NCI-H526 treated with DMSO at 0.1 percent for 48 hours (cell line): ENCODE data around the gene ECI1.
"Not testable (repeated sequence)": the region's sequence is repeated elsewhere in the genome, so short reads cannot be mapped to it uniquely, and the experiment has no call there.

Experiments used
- DNase-seq: peaks from one replicate; lab custom pipeline; 2025; lab: John Stamatoyannopoulos, UW

ECI1 gene

GRCh38 chr16:2252806-2253148, 1.4 kb upstream of the ECI1 start:
- DNase-seq = no peak

- DNase-seq = no peak
Observed at GRCh38 chr16:2250652-2251295, 613 bp downstream of the ECI1 start.

- DNase-seq = no peak
Observed at GRCh38 chr16:2246301-2246885, 5.0 kb downstream of the ECI1 start.

DNA sequence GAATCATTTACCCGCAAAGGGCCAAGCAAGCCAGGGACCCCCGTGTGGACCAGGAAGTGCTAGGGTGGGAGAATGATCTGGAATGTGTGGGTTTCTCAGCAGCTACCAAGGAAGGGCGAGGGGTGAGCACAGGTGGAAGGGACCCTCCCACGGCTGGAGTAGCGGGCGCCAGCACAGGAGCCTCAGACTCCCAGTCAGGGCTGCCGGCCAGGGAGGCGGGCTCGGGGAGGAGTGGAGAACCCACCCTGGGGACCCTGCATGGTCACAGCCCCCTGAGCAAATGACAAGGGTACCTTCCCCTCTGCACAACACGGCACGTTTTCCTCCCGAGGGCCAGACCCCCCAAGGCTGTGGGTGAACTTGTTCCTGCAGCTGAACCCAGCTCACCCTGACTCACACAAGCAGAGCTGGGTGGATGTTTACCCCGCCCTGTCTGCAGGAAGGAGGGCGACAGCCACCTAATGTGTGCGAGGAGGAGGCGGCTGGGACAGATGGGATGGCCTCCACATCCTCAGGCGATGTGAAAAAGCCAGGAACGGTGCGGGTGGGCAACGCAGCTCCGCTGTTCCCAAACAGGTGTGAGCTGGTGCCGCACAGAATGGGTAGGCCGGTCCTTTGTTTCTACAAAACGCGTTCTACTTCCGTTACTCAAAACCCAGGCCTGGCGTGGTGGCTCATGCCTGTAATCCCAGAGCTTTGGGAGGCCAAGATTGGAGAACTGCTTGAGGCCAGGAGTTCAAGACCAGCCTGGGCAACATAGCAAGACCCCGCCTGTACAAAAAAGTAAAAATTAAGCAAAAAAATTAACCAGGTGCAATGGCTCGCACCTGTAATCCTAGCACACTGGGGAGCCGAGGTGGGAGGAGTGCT, 6.2 kb downstream of the ECI1 start:
- DNase-seq = no peak

DNA sequence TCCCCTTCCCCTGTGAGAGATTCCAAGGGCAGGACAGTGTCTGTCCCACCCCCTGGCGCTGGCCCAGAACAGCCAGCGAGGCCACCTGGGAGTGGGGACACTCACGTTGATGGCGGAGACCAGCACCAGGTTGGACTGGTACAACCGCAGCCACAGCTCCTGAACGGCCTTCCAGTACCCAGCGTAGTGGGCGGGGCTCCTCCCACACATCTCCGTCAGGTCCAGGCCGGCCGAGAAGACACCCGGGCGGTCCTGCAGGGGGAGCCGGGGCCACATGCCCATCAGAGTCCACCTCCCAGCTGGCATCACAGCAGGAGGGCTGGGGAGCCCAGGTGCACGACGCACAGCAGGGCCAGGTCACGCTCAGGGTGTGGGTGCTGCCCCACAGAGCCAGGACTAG, 7.1 kb downstream of the ECI1 start:
- no peak for DNase-seq

DNA sequence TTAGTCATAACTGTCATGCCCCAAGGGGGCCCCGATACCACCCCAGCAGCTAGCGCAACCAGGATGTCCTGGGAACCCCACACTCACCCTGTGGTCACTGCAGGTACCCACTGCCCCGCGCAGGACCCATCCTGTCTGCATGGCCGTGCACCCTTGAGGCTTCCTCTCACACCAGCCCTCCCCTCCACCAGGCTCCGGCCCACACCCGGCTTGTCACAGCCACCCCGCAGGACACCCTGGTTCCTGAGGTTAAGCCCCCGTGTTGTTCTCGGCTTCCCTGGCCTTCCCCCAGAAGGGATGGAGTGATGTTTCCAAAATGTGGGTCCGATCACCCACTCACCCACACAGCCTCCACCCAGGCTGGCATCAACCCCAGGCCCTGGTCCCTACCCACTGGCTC, 7.6 kb downstream of the ECI1 start:
- no peak for DNase-seq

GRCh38 chr16:2243031-2243528, 8.3 kb downstream of the ECI1 start:
- DNase-seq = no peak

DNA sequence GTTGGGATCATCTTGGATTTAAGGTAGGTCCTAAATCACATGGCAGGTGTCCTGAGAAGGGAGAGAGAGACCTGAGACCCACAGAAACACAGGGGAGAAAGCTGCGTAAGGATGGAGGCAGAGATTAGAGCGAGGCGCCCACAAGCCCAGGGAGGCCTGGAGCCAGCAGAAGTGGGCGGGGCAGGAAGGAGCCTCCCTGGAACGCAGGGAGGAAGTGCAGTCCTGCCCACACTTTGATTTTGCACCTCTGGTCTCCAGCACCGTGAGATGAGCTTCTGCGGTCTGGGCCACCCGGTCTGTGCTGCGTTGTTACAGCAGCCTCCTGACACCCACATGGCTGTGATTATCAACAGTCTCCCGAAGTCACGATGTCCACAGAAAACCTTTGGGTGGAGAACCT, 8.8 kb downstream of the ECI1 start:
- DNase-seq = no peak

DNA sequence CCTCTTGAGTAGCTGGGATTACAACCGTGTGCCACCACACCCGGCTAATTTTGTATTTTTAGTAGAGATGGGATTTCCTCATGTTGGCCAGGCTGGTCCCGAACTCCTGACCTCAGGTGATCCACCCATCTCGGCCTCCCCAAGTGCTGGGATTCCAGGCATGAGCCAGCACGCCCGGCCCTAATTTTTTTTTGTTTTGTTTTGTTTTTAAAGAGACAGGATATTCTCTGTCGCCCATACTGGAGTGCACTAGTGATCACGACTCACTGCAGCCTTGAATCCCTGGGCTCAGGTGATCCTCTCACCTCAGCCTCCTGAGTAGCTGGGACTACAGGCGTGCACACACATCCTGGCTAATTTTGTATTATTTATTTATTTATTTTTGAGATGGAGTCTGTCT, 11.1 kb downstream of the ECI1 start:
- DNase-seq = not testable (repeated sequence)

DNA sequence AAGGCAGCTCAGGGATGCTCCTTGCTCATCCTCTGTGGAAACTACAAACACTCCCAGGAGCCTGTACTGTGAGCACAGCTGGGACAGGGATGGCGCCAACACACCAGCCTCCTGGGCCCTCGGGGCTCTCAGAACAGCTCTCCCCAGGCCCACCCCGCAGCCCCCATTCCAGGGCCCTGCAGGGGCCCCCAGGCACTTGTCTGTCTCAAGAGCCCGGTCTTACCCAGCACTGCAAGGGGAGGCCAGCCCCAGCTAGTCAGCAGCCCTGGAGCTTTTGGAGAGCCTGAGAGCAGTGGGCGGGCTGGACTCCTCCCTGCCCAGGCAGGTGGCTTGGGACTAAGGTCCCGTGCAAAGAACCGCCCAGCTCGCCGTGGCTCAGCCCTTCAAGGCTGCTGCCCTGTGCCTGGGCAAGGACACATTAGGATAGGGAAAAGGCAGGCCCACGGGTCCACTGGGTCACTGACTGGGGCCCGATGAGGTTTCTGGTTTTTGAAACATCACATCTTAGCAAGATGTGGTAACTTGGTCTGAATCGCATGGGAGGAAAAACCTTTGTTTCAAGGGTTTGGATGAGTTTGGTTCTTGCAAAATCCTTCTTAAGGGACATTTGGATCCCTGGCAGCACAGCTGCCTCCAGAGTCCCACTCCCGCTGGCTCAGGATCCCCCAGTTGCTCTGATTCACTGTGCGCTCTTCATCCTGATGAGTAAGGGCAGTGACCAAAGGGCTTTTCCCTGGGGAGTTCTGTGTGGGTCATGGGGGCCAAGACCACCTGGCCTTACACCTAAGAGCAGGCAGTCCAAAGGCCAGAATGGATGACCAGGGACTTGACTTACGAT, 12.3 kb downstream of the ECI1 start:
- DNase-seq = no peak

DNA sequence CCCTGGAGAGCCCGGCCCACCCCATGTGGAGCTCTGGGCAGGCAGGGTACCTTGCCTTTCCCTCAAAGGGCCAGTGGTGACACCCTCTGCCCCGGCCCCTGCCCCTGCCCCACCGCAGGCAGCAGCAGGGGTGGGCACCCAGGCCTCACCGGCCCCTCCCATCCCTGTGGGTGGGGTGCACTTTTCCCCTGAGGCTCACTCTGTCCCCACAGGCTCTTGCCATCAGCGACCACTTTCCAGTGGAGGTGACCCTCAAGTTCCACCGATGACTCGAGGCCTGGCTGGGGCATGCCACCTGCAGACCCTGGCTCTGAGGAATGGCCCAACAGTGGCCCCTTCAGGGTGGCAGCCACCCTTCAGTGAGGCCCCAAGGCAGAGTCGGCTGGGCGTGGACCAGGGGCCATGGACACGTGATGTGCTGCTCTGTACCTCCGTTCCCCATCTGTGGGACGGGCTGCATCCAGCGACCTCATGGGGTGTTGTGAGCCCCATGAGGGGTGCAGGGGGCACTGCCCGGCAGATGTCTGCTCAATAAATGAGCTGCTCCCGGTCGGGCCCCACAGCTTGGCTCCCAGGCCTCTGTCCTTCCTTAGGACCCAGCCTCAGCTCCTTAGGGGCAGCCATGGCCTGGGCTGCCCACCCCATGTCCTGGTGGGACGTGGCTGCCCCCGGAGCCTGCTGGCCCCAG, 13.1 kb downstream of the ECI1 start:
- DNase-seq = no peak

DNA sequence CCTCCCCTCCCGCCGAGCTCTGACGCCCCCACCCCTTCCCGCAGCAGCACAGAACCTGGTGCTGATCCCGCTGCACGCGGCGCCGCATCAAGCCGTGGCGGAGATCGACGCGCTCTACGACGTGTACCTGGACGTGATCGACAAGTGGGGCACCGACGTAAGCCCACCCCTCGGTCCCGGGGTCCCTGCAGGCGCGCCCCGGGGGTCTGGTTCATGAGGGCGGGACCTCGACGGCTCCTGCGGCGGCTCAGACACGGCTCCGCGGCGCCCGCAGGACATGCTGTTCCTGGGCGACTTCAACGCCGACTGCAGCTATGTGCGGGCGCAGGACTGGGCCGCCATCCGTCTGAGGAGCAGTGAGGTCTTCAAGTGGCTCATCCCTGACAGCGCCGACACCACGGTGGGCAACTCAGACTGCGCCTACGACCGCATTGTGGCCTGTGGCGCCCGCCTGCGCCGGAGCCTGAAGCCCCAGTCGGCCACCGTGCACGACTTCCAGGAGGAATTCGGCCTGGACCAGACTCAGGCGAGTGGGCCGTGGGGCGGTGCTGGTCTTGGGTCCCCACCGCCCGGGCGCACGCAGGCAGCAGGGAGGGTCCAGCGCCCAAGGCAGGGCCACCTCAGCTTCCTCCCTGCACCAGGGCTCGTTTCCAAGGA, 13.8 kb downstream of the ECI1 start:
- no peak for DNase-seq

GRCh38 chr16:2237102-2237482, 14.3 kb downstream of the ECI1 start:
- DNase-seq = no peak

- no peak for DNase-seq
Observed at GRCh38 chr16:2236337-2237101, 14.9 kb downstream of the ECI1 start, which contains the start of gene DNASE1L2. Gene DNASE1L2 (plus strand): TSS chr16:2236444. CDS start chr16:2236817, 373 bp downstream.

DNA sequence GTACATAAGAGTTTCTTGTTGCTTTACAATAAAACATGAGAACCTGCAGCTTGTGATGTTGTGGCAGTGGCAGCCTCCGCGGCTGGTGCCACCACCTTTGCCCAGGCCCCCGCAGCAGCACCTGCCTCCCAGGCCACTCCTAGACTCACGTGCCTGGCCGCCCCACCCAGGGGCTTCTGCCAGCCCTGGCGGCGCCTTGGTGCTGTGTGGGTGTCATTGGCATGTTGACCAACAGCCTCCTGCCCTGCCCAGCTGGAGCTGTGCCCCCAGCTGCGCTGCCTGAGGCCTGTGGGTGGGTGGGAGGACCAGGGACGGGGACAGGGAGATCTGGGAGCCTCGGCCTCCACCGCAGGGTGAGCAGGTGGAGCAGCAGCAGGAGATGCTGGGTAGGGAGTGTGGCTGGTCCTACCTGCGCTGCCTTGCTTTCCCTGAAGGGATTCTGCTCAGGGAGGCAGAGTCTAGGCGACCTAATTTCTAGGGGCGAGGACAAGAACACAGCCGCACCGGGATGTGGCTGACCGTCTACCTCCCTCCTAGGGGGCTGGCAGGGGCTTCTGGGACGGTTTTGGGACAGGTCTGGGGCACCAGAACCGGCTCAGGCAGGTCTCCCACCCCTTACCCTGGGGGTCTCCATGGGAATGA, 15.6 kb downstream of the ECI1 start:
- no peak for DNase-seq

DNA sequence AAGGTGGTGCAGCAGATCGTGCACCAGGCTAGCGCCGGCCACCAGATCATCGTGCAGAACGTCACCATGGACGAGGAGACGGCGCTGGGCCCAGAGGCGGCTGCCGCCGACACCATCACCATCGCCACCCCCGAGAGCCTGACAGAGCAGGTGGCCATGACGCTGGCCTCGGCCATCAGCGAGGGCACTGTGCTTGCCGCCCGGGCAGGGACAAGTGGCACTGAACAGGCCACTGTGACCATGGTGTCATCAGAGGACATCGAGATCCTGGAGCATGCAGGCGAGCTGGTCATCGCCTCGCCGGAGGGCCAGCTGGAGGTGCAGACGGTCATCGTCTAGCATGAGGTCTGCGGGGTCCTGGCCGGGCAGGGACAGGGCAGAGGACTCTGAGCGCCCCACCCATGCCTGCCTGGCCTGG, 16.1 kb downstream of the ECI1 start:
- no peak for DNase-seq

- DNase-seq = no peak
Observed at GRCh38 chr16:2234813-2235170, 16.6 kb downstream of the ECI1 start.

DNA sequence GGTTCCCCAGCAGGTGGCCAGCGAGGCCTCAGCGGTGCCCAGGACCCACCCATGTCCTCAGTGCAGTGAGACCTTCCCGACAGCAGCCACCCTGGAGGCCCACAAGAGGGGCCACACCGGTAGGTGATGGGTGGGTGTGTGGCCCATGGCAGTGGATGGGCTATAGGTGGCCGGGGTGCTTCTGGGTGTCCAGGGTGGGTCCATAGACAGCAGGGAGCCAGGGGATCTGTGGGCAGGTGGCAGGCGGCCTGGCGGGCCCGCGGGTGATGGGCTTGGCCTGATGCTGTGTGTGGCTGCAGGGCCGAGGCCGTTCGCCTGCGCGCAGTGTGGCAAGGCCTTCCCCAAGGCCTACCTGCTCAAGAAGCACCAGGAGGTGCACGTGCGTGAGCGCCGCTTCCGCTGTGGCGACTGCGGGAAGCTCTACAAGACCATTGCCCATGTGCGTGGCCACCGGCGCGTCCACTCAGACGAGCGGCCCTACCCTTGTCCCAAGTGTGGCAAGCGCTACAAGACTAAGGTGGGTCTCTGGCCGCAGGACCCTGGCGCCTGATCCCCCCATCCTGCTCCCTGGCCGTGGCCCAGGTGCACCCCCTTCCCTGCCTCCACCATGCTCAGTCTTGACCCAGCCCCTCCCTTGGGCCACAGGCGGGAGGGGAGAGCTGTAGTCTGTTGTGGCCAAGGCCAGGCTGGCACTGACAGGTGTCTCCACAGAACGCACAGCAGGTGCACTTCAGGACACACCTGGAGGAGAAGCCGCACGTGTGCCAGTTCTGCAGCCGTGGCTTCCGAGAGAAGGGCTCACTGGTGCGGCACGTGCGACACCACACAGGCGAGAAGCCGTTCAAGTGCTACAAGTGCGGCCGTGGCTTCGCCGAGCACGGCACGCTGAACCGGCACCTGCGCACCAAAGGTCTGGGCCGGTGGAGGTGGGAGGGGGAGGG, 17.2 kb downstream of the ECI1 start:
- no peak for DNase-seq
